Lung (tissue), 12 donors: Measurements from ENCODE around the gene CHRD. TPM values are rescaled to one million over a fixed set of nuclear protein-coding genes. Genes with fewer than 3 reads are reported as not detected.

ENCODE experiments used
- ATAC-seq: fragments of 200-7000 bp; cut with Tn5 transposase; one replicate; pipeline ENCODE4 v1.9.1; 2020; ENCODE audit warnings: moderate number of reproducible peaks; ENCODE audit not compliant: insufficient read depth, low FRiP score
- DNase-seq, 3 donors: peaks; one replicate each; pipeline ENCODE4 v3.0.0-alpha.2; 2013 to 2017
- H3K27ac ChIP-seq, 2 donors: one replicate each; pipeline ENCODE4 v1.5.1; 2013; ENCODE audit warnings: mild to moderate bottlenecking in 2 of 2, moderate library complexity in 2 of 2, control low read depth in 1 of 2, inconsistent platforms in 1 of 2, low read depth in 1 of 2, low read length in 1 of 2
- H3K27me3 ChIP-seq, 3 donors: one replicate each; pipeline ENCODE4 v1.5.1; 2013; ENCODE audit warnings: low read length in 2 of 3; ENCODE audit not compliant: control insufficient read depth in 3 of 3, insufficient read depth in 3 of 3
- H3K36me3 ChIP-seq, 4 donors: one replicate each; pipeline ENCODE4 v1.5.1; 2013; ENCODE audit warnings: low read length in 4 of 4, mild to moderate bottlenecking in 1 of 4, moderate library complexity in 1 of 4; ENCODE audit not compliant: control insufficient read depth in 4 of 4, insufficient read depth in 4 of 4
- H3K4me1 ChIP-seq, 5 donors: one replicate each; pipeline ENCODE4 v1.5.1; 2013; ENCODE audit warnings: low read length in 5 of 5, mild to moderate bottlenecking in 2 of 5, moderate library complexity in 1 of 5; ENCODE audit not compliant: control insufficient read depth in 5 of 5, insufficient read depth in 5 of 5
- H3K4me3 ChIP-seq: one replicate; pipeline ENCODE4 v1.5.1; 2013; ENCODE audit warnings: mild to moderate bottlenecking, control low read depth, moderate library complexity
- H3K9ac ChIP-seq, 2 donors: one replicate each; pipeline ENCODE4 v1.5.1; 2013; ENCODE audit warnings: low read length in 2 of 2, control low read depth in 1 of 2; ENCODE audit not compliant: insufficient read depth in 1 of 2
- H3K9me3 ChIP-seq, 4 donors: one replicate each; pipeline ENCODE4 v1.5.1; 2013; ENCODE audit warnings: low read length in 3 of 4, mild to moderate bottlenecking in 1 of 4, moderate library complexity in 1 of 4; ENCODE audit not compliant: control insufficient read depth in 4 of 4, insufficient read depth in 3 of 4
- WGBS, 2 donors: extraction: QIAGEN DNeasy Blood & Tissue Kit; methylation state at CpG; one replicate each; pipeline ENCODE4 v1.1.7; 2013; 5-methylcytosine and 5-hydroxymethylcytosine counted together
- polyA plus RNA-seq, 2 donors: library from polyadenylated mRNA; stranded (reverse); fragments of 200-250 nt; gene quantifications; one replicate each; pipeline ENCODE4 v1.2.1, GENCODE V29; 2013
- total RNA-seq, 2 donors: library from RNA; depleted of rRNA in 1 of 2; stranded (reverse); fragments of >200 nt in 1 of 2; gene quantifications; one replicate each; pipeline ENCODE4 v1.2.1, GENCODE V29; 2014 to 2021
- TF ChIP-seq, protein P1 (sequence below): IDR thresholded peaks from 2 replicates; pipeline ENCODE4 v1.5.1; 2012; ENCODE audit warnings: mild to moderate bottlenecking; ENCODE audit errors: control extremely low read depth, extremely low read depth
- donor health status: control.
- donor health status: control.
- donor health status: Bipolar disorder and iron deficiency.
- donor health status: healthy.
- donor health status: DM: yes; HTN: yes; CAD: no.

The CHRD gene
- total and polyA plus RNA-seq, 4 donors = 4.2 to 16.7 (median 5.8) TPM

DNA sequence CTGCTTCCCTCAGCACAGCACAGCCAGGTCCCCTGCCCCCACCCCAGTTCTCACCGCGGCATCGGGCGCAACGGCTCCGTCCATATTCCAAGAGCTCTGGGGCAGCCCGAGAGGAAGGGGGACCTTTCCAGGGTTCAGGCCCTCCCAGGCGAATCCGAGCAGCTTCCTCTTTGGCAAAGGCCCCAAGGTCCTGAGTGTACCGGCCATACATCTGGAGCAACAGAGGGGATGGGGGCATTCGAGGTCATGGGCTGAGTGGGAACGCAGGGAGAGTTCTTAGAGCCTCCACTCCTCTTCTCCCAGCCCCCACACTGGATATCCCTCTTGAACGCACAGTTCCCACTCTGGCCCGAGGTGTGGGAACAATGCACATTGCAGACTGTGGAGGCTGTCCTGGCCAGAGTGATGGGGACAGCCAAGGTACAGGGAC is 20.9 kb upstream of the CHRD start:
- DNase-seq (no peak), ATAC-seq (no peak)
- Histone ChIP-seq H3K4me3 (no peak overlapping the region), H3K27ac (no peak overlapping the region), H3K9me3 (no peaks in the 10 kb centered on the region), H3K27me3 (no peaks in the 10 kb centered on the region), H3K36me3 (peaks cover 0 to 13% (median 3%) of the 10 kb centered on the region in 4 donors), H3K9ac (no peak overlapping the region), H3K4me1 (peaks cover 0 to 25% (median 9%) of the 10 kb centered on the region in 5 donors)
- TF ChIP-seq, protein P1, sequence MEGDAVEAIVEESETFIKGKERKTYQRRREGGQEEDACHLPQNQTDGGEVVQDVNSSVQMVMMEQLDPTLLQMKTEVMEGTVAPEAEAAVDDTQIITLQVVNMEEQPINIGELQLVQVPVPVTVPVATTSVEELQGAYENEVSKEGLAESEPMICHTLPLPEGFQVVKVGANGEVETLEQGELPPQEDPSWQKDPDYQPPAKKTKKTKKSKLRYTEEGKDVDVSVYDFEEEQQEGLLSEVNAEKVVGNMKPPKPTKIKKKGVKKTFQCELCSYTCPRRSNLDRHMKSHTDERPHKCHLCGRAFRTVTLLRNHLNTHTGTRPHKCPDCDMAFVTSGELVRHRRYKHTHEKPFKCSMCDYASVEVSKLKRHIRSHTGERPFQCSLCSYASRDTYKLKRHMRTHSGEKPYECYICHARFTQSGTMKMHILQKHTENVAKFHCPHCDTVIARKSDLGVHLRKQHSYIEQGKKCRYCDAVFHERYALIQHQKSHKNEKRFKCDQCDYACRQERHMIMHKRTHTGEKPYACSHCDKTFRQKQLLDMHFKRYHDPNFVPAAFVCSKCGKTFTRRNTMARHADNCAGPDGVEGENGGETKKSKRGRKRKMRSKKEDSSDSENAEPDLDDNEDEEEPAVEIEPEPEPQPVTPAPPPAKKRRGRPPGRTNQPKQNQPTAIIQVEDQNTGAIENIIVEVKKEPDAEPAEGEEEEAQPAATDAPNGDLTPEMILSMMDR = no peak
- 82 to 92% methylated on average over 14 of the region's 14 CpGs for WGBS, 2 donors

DNA sequence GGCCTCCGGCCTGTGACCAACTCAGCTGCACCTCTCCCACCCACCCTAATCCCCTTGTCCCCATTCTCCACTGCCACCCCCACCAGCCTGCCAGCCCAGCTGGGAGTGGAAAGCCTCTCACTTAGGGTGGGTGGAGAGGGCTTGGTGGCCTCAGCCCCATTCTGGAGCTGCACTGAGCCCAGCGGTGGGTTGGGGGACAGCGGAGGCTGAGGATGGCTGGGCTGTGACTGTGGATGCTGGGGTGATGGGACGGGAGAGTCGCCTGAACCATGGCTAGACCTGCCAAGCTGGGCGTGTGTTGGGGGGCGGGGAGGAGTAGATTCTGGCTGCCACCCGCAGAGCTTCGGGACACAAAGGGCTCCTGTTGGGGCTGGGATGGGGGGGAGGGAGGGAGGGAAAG is 20.2 kb upstream of the CHRD start:
- no peak overlapping the region for H3K4me3 ChIP-seq
- peaks cover 0 to 32% (median 11%) of the 10 kb centered on the region in 5 donors for H3K4me1 ChIP-seq
- WGBS, 2 donors = 89 to 95% methylated on average over 9 of the region's 9 CpGs
- peaks cover 0 to 13% (median 4%) of the 10 kb centered on the region in 4 donors for H3K36me3 ChIP-seq
- no peaks in the 10 kb centered on the region for H3K27me3 ChIP-seq
- no peak overlapping the region for H3K9ac ChIP-seq
- H3K27ac ChIP-seq = no peak overlapping the region
- TF ChIP-seq, protein P1 = no peak
- H3K9me3 ChIP-seq = no peaks in the 10 kb centered on the region
- no peak for DNase-seq
- ATAC-seq = no peak

DNA sequence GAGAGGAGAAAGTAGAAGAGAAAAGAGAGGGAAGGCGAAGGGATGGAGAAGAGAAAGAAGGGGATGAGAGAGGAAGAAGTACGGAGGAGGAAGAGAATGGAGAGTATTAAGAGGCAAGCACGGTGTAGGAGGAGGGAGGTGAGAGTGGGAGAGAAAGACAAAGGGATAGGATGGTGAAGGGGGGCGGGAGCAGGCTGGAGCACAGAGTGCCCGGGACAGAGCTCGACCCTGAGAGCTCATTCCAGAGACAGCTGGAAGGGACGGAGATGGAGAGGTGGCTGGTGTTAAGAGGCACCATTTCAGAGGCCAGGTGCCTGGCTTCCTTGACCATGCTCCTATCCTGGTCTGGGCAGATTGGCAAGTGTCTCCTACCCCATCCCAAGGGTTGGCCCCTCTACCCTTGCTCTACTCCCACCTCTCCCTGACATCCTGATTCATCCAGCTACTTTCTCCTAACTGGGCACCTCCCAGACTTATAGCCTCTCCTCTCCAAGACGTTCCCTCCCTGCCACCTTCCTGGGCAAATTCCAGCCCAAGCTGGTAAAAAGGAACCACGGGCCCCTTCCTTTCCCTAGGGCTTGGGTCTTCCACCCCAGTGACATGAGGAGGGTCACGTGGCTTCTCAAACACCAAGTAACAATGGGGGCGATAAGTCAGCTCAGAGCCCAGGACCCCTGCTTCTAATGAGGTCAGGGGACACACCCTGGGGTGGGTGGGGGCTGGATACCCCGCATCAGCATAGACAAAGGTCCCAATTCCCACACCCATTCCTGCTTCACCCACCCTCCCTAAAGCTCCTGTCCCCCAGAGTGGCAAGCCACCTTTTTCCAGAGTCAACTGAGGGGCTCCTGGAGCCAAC is 19.6 kb upstream of the CHRD start:
- peaks cover 0 to 36% (median 15%) of the 10 kb centered on the region in 5 donors for H3K4me1 ChIP-seq
- H3K36me3 ChIP-seq = peaks cover 0 to 12% (median 9%) of the 10 kb centered on the region in 4 donors
- no peak overlapping the region for H3K27ac ChIP-seq
- H3K27me3 ChIP-seq = no peaks in the 10 kb centered on the region
- ATAC-seq (no peak), DNase-seq (no peak)
- H3K4me3 ChIP-seq = no peak overlapping the region
- WGBS, 2 donors = 75 to 79% methylated on average over 12 of the region's 12 CpGs
- no peaks in the 10 kb centered on the region for H3K9me3 ChIP-seq
- TF ChIP-seq, protein P1 = no peak
- H3K9ac ChIP-seq = peak overlapping the region; percentile 25 to 50
